ENCODE data around the gene SERTAD4.
A peak's percentile ranks its signal among the peaks of the same experiment; 100 is the strongest.

SERTAD4 gene

DNA sequence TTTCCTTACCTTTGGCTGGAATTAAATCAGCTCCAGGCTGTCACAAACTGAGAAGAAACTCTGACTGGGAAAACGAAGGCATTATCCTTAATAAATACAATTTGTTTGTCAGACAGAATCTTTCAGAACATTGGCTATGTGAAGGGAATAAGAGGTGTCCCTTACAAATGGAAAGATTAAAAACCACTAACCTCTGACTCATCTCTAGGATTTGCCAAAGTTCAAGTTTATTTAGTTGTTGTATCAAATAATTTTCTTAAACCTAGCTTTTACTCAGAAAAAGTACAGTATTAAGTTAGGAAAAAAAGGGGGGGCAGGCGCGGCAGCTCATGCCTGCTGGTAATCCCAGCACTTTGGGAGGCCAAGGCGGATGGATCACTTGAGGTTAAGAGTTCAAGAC lies 15.7 kb downstream of the SERTAD4 start:
- H3K27ac Mint-ChIP-seq: no peak overlapping the region

DNA sequence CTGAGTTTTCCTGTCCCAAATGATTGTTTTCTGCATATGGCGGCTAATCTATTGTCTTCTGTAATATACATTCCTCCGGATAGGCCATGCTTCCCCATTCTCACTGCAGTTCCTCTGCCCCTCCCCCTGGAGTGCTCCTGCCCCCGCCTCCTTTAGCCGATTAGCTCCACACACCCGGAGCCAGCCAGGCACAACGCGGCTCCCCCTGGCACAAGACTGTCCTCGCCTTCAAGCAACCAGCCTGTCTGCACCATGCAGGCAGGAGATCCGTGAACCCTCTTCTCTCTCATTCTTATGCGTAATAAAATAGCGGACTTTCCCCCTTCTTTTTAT lies 18.0 kb downstream of the SERTAD4 start:
- Mint-ChIP-seq H3K4me1 (peaks cover 24% of the 10 kb centered on the region), H3K27ac (peak overlapping the region; percentile 84 to 93 (median 86)), H3K27me3 (ENCODE audit: low read depth) (peaks cover 51% of the 10 kb centered on the region), H3K36me3 (ENCODE audit: low read depth) (no peaks in the 10 kb centered on the region), H3K4me3 (peak overlapping the region; percentile 82 to 87 (median 86)), H3K9me3 (no peaks in the 10 kb centered on the region)
- TF ChIP-seq, protein P1, sequence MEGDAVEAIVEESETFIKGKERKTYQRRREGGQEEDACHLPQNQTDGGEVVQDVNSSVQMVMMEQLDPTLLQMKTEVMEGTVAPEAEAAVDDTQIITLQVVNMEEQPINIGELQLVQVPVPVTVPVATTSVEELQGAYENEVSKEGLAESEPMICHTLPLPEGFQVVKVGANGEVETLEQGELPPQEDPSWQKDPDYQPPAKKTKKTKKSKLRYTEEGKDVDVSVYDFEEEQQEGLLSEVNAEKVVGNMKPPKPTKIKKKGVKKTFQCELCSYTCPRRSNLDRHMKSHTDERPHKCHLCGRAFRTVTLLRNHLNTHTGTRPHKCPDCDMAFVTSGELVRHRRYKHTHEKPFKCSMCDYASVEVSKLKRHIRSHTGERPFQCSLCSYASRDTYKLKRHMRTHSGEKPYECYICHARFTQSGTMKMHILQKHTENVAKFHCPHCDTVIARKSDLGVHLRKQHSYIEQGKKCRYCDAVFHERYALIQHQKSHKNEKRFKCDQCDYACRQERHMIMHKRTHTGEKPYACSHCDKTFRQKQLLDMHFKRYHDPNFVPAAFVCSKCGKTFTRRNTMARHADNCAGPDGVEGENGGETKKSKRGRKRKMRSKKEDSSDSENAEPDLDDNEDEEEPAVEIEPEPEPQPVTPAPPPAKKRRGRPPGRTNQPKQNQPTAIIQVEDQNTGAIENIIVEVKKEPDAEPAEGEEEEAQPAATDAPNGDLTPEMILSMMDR (IDR thresholded peaks at IDR 0.05; ENCODE audit: unreplicated experiment in 3 of 3): no peak

More for the DNA sequence above, 15.7 kb downstream of the SERTAD4 start:
- TF ChIP-seq, protein P1 (IDR thresholded peaks at IDR 0.05; ENCODE audit: unreplicated experiment in 3 of 3): no peak
- Mint-ChIP-seq H3K27me3 (ENCODE audit: low read depth) (peaks cover 37% of the 10 kb centered on the region), H3K4me1 (peaks cover 20% of the 10 kb centered on the region), H3K36me3 (ENCODE audit: low read depth) (no peaks in the 10 kb centered on the region), H3K4me3 (no peak overlapping the region), H3K9me3 (no peaks in the 10 kb centered on the region)

- TF ChIP-seq, protein P1 (IDR thresholded peaks at IDR 0.05; ENCODE audit: unreplicated experiment in 3 of 3): no peak
- Mint-ChIP-seq H3K27ac (peak overlapping the region; percentile 84 to 93 (median 87)), H3K9me3 (no peaks in the 10 kb centered on the region), H3K4me3 (peak overlapping the region; percentile 82 to 87 (median 86)), H3K27me3 (ENCODE audit: low read depth) (peaks cover 56% of the 10 kb centered on the region), H3K36me3 (ENCODE audit: low read depth) (no peaks in the 10 kb centered on the region), H3K4me1 (peaks cover 29% of the 10 kb centered on the region)
Observed at GRCh38 chr1:210250998-210251679, 18.5 kb downstream of the SERTAD4 start.

DNA sequence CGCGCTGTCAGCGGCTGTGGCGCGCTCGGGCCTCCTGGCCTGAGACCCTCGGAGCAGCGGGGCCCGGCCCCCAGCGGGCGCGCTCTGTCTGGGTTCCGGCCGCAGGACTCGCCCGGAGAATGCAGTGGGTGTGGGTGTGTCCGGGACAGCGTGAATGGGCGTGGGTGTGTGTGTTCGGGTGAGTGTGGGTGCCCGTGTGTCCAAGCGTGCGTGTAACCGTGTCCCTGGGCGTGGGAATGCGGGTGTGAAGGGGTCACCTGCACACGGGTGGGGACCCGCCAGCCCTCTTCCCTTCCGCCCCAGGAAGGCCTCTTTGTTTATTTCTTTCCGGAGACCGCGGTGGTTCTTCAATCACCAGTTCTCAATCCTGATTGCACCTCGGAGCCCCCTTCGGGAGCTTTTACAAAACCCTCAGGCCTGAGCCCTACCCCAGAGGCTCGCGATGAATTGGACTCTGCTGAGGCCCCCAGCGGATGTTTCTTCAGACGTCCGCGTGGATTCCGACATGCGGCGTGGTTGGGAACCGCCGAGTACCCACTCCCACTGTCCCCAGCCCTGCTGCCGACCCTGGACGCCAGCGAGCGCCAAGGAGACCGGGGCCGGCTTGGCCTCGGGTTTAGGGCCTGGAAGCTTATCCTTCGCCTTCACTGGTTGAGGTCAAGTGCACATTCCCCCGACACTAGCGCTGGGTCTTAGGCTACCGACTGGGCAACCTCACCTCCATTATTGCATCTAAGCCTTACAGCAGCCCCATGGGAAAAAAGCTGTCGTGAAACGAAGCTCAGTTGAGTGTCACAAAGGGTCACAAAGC lies 19.3 kb downstream of the SERTAD4 start:
- TF ChIP-seq, protein P1 (IDR thresholded peaks at IDR 0.05; ENCODE audit: unreplicated experiment in 3 of 3): no peak
- peaks cover 29% of the 10 kb centered on the region for H3K4me1 Mint-ChIP-seq
- peak overlapping the region; percentile 48 to 98 (median 87) for H3K27ac Mint-ChIP-seq
- no peaks in the 10 kb centered on the region for H3K9me3 Mint-ChIP-seq
- no peaks in the 10 kb centered on the region for H3K36me3 Mint-ChIP-seq (ENCODE audit: low read depth)
- H3K27me3 Mint-ChIP-seq (ENCODE audit: low read depth): peaks cover 57% of the 10 kb centered on the region
- peak overlapping the region; percentile 82 to 89 (median 88) for H3K4me3 Mint-ChIP-seq

DNA sequence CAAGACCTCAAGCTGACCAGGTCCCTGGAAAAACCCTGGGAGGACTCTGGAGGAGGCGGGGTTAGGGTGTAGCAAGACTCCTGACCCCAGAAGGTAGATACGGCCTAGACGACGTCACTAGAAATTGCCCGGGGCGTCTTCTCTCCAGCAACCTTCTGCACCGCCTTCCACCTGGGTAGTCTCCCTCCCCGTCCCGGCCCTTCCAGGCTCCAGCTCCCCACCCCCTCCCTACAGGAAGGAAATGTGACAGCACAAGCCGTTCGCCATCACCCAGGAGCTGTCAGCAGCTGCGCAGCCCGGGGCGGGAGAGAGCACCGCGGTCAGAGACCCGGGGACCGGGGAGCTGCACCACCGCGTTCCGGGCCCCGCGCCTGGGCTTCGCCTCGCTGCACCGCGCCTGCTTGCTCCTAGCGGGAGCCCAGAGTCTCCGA lies 20.0 kb downstream of the SERTAD4 start:
- peak overlapping the region; percentile 82 to 89 (median 88) for H3K4me3 Mint-ChIP-seq
- TF ChIP-seq, protein P1 (IDR thresholded peaks at IDR 0.05; ENCODE audit: unreplicated experiment in 3 of 3): no peak
- no peaks in the 10 kb centered on the region for H3K36me3 Mint-ChIP-seq (ENCODE audit: low read depth)
- peaks cover 30% of the 10 kb centered on the region for H3K4me1 Mint-ChIP-seq
- no peaks in the 10 kb centered on the region for H3K9me3 Mint-ChIP-seq
- H3K27ac Mint-ChIP-seq: peak overlapping the region in 2 of 3 experiments; percentile 52 to 87
- peaks cover 54% of the 10 kb centered on the region for H3K27me3 Mint-ChIP-seq (ENCODE audit: low read depth)

All from nephron (organoid).